SKM-1 (cell line): ENCODE measurements around the gene TWNK.
A peak's percentile ranks its signal among the peaks of the same experiment; 100 is the strongest.

Source experiments
- DNase-seq: peaks from one replicate; lab custom pipeline; 2025; ENCODE audit not compliant: unreplicated experiment; lab: John Stamatoyannopoulos, UW

Gene TWNK

DNA sequence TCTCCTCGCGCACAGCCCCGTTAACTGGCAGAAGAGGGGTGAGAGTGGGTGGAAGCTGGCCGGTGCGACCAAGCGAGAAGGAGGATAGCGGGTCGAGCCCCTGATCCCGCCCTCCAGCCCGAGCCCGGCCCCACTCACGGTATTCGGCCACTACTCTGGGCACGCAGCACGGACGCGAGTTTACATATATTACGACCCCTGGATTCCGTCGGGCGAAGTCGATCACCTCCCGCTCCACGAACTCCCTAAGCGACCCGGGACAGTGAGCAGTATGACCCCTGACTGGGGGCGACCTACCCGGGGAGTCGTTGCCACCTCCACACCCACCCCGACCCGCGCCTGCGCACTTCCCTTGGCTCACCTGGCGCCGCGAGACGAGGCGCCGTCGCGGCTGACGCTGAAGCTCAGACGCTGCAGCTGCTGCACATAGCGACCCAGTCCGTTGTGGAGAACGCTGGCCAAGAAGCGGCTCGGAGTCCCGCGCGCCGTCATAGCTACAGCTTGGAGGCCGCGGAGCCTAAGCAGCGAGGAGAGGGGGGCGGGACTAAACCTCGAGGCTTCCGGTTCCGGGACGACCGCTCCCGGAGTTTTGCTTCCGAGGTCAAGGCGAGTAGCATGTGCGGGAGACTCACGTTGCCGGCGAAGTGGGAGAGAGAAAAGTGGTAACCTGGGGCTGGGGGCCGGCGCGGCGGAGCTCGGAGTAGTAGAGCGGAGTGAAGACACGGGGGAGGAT lies at the start of gene TWNK, which contains the start of gene MRPL43:
Gene TWNK (plus strand): TSS at position 592 of the 733 bp plus-strand sequence. CDS start 668 bp downstream, outside the sequence.
Gene MRPL43 (minus strand): TSS at position 546 of the 733 bp plus-strand sequence. CDS start 54 bp downstream, at position 492.
- DNase-seq: peak; percentile 72

DNA sequence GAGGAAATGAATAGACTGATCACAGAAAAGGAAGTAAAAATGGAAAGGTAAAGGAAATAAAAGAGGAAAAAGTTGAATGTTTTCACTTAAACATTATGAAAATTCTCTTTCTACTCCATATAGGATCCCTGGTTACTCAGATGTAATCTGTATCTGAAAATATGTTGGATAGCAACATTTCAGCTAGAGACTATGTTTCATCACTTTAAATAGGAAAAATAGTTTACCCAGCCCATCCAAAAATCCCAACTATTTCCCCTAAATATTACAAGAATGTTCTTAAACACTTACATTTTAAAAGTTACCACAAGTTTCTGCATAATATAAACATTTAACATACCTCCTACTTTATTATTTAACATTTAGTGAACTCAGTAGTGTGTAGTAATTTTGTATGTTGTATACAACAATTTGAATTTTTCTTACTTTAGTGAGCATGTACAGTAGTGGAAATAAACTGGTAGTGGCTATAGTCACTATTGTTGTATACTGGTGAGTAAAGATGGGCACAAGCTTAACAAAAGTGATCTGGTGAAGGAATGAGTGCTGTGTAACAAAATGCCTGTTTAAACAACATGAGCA lies 47.5 kb upstream of the TWNK start:
- DNase-seq: no peak

DNA sequence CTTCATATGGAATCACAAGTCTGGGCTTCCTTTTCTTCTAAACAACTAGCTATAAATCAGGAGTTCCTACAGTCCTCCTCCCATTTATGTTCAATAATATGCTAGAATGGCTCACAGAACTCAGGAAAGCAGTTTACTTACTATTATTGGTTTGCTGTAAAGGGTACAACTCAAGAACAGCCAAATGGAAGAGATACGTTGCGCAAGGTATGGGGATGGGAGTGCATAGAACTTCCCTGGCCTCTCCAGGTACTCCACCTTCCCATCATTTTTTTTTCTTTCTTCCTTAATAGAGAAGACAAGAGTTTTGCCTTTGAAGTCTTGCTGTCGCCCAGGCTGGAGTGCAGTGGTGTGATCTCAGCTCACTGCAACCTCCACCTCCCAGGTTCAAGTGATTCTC lies 45.1 kb upstream of the TWNK start:
- DNase-seq: no peak

DNA sequence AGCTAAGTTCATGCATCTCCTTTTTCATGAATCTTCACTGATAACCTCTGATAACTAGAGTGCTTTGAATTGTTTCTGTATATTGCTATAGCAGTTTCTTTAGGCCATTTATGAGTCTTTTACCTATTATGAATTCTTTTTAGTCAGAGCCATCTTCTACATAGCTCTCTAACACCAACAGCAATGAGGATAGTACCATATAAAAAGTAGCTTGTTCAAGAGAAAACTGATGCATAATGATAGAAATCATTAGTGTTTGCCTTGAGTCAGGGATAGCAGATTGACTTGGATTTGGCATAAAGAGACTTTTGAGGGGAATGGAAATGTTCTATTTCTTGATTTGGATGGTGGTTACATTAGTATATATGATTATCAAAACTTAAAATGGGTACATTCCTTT lies 43.8 kb upstream of the TWNK start:
- no peak for DNase-seq

DNA sequence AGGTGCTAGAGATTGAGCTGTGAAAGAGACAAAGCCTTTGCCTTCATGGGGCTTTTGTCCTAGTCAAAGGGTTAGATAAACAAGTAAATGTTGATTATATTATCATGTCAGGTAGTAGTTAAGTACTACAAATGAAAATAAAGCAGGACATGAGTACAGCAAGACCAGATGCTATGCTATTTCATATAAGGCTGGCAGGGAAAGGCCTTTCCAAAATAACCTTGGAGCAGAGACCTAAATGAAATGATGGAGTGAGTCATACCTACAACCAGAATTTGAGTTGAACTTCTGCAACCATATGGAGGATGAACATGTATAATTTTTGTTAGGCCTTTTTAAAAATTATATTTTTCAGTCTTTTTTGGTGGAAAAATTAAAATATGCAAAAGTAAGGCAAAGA lies 41.6 kb upstream of the TWNK start:
- no peak for DNase-seq

DNA sequence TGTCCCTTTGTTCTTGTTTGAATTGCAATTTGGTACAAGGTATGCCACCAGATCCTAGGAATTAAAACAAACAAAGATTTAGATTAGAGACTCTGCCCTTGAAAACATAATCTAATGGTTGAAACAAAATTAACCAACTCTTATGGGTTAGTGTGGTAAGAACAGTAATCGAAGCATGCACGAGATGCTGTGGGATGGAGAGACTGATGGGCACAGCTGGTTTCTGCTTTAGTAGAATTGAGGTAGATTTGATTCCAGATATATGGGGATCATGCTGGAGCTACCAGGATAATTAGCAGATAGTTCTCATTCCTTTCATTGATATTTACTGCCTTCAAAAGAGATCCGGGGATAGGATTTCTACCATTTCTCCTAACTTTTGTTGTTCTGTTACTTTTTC lies 38.4 kb upstream of the TWNK start:
- DNase-seq: no peak

DNA sequence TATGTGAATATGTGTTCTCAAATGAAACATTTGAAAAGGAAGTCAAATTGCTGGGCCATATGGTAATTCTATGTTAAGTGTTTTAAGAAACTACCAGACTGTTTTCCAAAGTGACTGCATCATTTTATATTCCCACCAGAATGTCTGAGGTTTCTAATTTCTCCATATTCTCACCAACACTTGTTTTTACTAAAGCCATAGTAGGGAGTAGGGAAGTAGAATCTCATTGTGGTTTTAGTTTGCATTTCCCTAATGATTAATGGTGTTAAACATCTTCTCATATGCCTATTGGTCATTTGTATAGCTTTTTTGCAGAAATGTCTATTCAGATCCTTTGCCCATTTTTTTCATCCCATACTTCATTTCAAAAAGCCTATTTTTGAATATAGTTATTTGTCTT lies 27.1 kb upstream of the TWNK start:
- DNase-seq: no peak

DNA sequence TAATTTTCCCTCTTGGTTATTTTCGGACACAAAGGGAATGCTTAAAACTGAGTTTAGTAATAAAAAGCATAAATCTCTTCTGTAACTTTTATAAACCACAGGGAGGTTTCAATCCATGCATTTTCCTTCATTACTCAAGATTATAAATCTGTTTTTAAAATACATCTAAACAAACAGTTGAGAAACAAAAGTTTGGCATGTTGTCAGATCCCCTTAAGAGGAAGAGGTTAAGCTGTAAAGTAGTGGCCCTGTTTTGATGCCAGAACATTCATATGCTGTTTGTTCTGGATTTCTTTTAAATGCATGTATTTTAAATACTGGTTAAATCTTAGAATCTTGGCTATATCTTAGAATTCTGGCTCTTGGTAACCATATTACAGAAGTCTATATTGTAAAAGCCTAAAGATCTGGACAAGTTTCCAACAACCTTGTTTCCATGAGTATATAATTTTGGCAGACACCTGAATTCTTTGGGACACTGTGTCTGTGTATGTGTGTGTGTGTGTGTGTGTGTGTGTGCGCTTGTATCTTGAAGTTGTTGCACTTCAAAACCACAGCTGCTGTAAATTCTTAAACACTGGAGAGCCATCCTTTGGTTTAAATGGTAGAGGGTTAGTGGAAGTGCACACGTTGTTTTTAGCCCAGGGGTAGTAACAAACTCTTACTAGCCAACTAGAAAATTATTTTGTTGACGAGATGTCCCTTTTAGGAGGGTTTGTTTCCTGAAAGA lies 24.8 kb upstream of the TWNK start:
- no peak for DNase-seq

DNA sequence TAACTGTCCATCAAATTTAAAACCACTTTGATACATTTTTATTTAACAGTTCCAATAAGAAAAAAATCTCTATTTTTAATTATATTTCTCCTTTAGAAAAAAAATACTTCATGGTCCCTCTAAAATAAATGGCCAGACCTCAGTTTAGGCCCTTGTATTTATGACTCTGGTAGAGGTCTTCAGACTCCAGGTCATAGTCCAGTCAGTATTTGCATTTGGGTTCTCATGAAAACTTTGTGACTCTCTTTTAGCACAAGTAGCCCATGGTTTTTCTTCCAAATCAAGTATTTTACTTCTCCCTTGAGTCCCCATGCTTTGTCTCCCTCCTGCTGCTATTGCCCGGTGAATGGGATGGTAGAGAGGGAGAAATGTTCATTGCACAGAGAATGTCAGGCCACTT lies 23.5 kb upstream of the TWNK start:
- no peak for DNase-seq

DNA sequence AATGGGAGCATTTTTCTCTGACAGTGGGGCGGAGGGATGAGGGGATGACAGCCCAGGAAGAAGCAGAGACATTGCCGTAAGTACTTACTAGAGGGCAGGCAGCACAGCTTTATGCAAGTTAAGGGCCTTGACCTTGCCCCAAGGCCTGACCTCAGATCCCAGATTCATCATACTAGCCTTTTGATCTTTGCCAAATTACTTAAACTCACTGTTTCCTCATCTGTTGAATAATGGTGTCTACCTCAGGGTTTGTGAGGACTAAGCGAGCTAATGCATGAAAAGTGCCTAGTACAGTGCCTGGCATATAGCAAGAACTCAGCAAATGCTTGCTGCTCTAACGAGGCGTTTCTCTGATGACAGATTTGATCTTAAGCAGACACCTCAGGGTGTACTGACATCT lies 21.5 kb upstream of the TWNK start:
- no peak for DNase-seq

DNA sequence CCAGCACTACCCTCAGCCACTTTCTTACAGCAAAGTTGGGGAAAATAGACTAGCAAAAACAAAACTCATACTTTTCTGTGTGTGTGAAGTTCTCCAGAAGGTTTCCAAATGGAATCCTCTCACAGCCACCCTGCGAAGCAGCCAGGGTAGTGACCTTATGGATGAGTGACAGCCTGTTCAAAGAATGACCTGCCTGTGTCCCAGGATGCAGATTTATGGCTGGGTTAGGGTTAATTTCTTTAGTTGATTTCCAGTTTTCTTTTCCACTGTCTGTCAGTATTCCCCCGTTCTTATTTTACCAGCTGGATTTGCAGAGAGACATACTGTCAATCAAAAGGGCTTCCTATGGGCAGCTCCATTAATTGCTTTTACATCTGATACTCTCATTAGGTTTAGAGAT lies 20.5 kb upstream of the TWNK start:
- DNase-seq: no peak

DNA sequence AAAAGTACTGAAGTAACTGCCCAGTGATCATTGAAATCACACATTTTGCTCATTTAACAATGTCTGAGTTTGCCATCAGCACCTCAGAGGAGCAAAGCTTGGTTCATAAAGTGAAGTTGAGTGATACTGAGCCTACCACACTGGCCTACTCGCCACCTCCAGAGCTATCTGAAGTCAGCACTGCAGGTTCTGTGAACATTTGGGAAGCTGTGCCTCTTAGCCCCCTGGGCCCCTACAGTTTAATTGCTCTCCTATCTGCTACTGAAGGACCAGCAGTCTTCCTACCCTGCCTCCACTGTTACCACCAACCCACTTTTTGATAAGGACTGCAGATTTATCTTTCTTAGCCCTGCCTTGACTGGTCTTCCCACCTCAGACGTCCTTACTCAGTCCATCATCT lies 20.0 kb upstream of the TWNK start:
- no peak for DNase-seq

DNA sequence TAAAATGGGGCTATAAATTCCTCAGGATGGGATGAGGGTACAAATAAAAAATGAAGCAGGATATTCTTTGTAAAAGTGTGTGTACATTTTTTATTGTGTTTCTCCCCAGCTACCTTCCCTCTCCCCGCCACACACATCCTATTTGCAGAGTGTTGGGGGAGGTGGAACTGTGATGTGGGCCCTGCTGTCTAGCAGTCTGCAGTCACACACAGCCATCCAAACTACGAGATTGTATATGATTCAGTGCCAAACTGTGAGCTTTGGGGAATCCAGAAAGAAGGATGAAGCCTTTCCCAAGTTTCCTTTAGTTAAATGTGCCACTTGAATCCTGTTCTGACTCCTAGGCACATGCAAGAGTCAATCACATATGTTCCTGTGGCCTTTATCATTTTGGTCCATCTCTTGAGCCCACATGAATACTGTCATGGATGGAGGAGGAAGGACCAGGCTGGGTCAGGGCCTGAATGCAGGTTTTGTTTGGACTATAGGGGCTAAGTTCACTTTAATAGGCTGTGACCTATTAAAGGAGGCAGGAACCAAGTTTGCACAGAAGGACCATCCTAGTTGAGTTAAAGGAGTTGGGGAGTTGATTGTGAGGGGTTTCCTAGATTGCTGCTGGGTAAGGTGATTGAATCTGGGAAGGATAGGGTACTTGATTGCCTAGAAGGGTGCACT lies 19.1 kb upstream of the TWNK start:
- no peak for DNase-seq

DNA sequence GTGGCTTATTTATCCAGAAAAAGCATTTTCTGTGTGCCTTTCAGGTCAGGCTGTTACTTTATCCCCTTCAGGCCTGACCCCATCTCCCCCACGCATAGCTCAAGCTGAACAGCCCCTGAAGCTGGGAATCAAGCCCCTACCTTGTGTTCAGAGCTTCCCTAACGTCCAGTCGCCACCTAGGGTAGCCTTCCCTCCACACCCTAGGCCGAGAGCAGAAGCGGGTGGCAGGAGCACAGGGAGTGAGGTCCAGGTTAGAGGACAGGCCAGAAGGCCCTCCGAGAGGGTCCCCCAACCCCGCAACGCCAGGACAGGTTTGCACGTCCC lies 18.5 kb upstream of the TWNK start:
- DNase-seq: no peak

DNA sequence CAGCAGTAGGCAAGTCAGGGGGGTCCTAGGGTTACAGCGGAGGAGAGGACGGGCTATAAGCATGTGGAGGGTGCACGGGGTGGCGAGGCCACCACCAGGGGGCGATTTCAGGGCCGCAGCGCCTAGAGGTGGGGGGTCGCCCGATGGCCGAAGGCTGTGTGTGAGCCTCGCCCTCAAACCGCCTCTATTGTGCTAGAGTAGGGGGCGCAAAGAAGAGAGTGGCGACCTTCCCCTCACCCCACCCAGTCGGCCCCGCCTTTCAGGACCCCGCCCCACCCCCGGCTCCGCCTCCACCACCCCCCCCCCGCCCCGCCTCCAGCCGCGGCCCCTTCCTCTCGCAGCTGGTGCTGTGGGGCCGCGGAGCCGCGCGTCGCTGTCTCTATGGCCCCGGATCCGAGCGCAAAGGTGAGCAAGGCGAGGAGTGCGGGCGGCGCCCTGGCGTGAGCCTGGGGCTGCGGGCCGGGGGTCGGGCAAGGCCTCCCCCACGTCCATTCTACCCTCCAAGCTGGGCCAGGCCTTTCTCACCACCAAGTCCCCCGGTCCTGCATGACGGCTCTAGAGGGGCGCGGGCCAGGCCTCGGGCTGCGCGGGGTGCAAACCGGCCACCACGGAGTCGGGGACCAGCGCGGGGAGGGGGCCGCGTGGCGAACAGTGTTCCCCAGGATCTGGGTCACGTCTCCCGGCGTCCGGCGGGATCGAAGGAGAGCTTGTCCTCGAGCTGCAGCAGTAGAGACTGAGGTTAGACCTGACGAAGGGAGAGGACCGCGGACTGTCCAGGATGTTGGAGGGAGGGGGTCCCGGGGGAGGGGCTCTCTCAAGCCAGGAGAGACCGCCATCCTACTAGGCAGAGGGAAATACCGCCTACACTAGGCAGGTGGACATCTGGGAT lies 17.9 kb upstream of the TWNK start, which contains the start of gene SEMA4G:
Gene SEMA4G (plus strand): TSS at position 318 of the 889 bp plus-strand sequence. CDS start 3,409 bp downstream, outside the sequence.
- no peak for DNase-seq

DNA sequence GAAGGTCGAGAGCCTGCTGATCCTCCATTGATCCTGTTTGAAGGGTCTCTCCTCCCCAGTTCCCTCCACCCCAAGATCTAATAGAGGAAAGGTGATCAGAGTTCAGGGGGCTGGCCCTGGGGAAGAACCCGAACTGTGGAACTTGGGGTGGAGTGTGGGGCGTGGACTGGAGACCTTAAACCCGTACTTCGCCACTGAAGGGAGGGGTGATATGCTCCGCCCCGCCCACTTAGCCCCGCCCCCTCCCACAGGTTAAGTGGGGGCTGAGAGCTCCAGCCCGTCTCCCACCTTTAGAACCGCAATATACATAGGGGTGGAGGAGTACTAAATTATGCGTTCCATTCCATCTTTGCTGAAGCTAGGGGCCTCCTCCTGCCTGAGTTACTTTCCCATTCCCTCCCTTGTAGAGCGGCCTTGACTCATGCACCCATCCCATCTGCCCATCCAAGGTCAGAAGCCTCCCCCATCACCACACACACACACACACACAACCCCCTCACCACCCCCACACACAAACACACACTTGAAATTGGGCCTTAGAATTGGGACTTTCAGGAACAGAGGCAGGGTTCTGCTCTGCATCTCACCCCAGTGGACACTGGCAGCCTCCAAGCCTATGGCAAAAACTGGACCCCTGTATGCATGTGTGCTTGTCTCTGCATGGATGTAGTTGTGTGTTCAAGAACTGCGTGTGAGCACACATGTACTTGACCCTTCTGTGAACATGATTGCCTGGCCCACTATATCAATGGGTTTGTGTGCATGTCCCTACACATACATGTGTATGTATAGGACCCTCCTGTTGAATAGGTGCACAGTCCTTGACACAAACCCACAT lies 17.0 kb upstream of the TWNK start:
- no peak for DNase-seq

DNA sequence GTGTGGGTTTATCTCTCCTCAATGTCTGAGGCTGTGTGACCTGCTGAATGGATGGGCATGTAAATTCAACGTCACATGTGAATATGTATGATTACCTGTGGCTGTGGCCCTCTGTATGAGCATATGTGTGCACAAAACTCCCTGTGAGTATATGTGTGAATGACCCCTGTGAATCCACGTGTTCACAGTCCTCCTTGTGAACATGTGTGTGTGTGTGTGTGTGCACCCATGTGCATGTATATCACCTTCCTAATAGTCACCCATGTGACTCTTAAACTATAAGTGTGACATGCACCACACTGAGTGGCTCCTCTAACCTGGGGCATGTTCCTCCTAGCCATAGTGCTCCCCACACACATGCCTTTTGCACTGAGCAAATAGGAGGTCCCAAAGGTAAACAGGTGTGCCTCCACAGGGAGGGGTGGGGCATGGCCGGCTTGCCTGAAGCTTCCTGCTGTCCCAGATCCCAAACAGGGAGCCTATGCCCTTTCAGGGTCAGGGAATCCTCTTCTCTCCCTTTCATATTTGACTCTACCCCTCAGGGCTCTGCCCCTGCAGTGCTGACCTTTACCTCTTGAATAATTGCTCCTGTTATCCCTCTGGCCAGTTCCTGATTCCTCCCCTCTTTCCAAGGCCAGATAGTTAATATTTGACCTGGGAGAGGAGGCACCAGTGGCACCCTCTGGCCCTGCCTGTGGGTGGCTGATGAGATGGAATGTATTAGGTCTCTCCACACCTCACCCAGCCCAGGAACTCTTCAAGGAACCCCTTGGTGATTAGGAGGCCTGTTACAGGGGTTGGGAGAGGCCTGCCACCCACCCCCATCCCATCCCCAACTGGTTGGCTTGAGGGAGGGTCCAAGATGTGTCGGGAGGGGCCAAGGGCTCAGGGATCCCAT lies 16.2 kb upstream of the TWNK start:
- DNase-seq: no peak

DNA sequence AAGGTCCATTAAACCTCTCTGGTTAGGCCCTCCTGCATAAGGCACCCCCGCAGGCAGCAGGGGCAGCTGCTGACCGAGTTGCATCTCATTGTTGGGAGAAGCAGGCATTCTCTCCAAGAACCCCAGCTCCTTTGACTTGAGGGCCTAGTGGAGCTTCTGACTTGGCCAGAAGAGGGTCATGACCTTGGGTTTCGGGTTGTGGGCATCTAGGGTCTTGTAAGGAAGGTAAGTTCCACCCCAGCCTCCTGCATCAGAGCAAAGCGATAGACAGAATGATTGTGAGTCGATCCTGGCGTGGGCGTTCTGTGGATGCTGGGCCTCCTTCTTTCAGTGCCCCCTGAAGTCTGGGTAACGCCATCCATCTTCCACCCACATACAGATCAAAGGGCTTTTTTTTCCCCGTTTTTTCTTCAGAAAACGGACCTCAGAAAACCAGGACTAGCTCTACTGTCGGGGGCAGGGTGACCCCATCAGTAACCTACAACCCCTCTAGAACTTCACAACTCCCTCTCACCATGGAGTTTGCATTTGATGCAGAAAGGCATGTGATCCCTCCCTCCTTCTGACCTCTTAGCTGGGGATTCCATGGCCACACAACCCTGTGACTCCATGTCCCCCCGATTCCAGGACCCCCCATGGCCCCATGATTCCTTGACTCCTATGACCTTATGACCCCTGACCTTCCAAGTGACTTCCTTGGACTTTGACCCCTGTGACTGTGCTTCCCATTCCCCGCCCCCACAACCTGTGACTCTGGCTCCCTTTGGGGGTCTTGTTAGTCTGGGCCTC lies 15.0 kb upstream of the TWNK start:
- no peak for DNase-seq
